Measurements from ENCODE around the gene PUSL1. TPM values are rescaled to one million over a fixed set of nuclear protein-coding genes. Genes with fewer than 3 reads are reported as not detected.
A peak's percentile ranks its signal among the peaks of the same experiment; 100 is the strongest.

The PUSL1 gene
- polyA plus RNA-seq, 1 experiment: 9.6 TPM

DNA sequence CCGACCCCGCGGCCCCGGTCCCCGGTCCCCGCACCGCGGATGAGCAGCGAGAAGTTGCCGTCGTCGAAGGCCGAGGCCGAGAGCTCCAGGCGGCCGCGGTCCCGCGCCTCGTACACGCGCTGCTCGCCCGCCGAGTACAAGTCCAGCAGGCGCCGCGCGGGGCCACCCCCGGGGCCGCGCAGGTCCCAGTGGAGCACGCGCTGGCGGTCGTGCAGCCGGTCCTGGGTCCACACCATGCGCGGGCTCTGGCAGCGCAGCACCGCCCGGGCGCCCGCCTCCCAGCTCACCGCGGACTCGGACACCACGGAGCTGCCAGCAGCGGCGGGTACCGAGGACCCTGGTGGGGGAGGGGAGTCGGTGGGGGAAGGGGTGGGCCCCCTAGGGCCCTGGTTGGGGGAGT lies 47.0 kb downstream of the PUSL1 start:
- CTCF ChIA-PET: no interaction called here

DNA sequence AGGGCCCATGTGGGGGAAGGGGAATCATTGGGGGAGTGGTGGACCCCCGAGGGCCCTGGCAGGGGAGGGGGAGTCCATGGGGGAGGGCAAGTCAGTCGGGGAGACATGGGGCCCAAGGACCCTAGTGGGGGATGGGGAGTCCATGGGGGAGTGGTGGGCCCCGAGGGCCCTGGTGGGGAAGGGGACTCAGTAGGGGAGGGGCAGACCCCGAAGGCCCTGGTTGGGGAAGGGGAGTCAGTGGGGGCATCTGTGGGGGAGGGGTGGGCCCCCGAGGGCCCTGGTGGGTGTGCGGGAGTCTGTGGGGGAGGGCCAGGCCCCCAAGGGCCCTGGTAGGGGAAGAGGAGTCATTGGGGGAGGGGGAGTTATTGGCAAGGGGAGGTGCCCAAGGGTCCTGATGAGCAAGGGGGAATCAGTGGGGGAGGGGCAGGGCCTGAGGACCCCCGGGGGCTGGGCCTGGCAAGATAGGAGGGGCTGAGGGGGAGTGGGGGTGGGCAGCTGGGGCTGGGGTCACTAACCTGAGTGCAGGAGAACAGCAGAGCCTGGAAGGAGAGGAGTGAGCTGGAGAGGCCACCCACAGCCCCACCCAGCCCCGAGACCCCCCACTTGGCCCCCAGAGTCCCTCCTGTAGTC lies 47.9 kb downstream of the PUSL1 start:
- Histone ChIP-seq H3K27me3 (ENCODE audit: control insufficient read depth, insufficient read depth, low read length) (no peaks in the 10 kb centered on the region), H3K27ac (ENCODE audit: low read depth, low read length) (no peak overlapping the region), H3K9me3 (ENCODE audit: control insufficient read depth, insufficient read depth, low read length) (no peaks in the 10 kb centered on the region; the same call in 1 of the 2 replicates), H3K4me3 (ENCODE audit: low read depth, low read length) (peak overlapping the region; percentile 84)
- TF ChIP-seq, protein P1, sequence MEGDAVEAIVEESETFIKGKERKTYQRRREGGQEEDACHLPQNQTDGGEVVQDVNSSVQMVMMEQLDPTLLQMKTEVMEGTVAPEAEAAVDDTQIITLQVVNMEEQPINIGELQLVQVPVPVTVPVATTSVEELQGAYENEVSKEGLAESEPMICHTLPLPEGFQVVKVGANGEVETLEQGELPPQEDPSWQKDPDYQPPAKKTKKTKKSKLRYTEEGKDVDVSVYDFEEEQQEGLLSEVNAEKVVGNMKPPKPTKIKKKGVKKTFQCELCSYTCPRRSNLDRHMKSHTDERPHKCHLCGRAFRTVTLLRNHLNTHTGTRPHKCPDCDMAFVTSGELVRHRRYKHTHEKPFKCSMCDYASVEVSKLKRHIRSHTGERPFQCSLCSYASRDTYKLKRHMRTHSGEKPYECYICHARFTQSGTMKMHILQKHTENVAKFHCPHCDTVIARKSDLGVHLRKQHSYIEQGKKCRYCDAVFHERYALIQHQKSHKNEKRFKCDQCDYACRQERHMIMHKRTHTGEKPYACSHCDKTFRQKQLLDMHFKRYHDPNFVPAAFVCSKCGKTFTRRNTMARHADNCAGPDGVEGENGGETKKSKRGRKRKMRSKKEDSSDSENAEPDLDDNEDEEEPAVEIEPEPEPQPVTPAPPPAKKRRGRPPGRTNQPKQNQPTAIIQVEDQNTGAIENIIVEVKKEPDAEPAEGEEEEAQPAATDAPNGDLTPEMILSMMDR (IDR thresholded peaks at IDR 0.05; ENCODE audit: low read depth, low read length): no peak
- POLR2A ChIA-PET: no interaction called here
- CTCF ChIA-PET: no interaction called here
- no peak for DNase-seq (ENCODE audit: low read depth, low spot score)

More for the DNA sequence above, 47.0 kb downstream of the PUSL1 start:
- DNase-seq (ENCODE audit: low read depth, low spot score): no peak
- no peaks in the 10 kb centered on the region for H3K27me3 ChIP-seq (ENCODE audit: control insufficient read depth, insufficient read depth, low read length)
- TF ChIP-seq, protein P1 (IDR thresholded peaks at IDR 0.05; ENCODE audit: low read depth, low read length): no peak
- H3K27ac ChIP-seq (ENCODE audit: low read depth, low read length): no peak overlapping the region
- POLR2A ChIA-PET: interaction anchor here (0.5 kb wide), 1 partner anchor 511 kb away, joined by 3 read pairs; no protein-coding TSS in a partner anchor
- H3K9me3 ChIP-seq (ENCODE audit: control insufficient read depth, insufficient read depth, low read length): no peaks in the 10 kb centered on the region; the same call in 1 of the 2 replicates
- peak overlapping the region; percentile 84 for H3K4me3 ChIP-seq (ENCODE audit: low read depth, low read length)

DNA sequence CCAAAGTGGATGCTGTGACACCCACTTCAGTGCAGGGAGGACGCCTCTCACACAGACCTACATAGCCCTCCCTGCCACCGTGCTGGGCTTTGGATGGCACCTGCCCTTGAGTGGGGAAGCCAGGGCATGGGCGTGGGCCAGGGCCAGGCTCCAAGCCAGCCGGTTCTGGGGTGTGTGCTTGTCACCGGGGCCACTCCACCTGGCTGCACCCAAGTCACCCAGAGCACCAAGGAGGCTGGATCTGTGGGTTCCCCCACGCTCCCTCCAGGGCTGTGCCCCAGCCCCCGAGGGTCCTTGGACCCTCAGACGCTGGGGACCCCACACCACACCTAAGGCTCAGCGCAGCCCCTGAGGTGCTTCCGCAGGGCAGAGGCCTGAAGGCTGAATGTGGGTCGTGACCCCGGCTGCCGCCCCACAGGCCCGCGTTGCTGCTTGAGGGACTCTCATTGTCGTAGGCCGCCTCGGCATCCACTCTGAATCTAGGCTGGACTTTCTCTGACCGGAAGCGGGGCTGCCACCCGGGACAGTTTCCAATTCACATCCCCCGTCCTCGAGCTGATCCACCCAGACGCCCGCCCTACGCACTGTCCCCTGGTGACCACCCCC lies 48.5 kb downstream of the PUSL1 start:
- Histone ChIP-seq H3K27me3 (ENCODE audit: control insufficient read depth, insufficient read depth, low read length) (no peaks in the 10 kb centered on the region), H3K4me3 (ENCODE audit: low read depth, low read length) (peak overlapping the region; percentile 84), H3K9me3 (ENCODE audit: control insufficient read depth, insufficient read depth, low read length) (no peaks in the 10 kb centered on the region; the same call in 1 of the 2 replicates), H3K27ac (ENCODE audit: low read depth, low read length) (peak overlapping the region; percentile 52)
- ChIA-PET CTCF (no interaction called here), POLR2A (interaction anchor here (0.9 to 2.4 kb wide), 3 partner anchors 9 to 18 kb away, joined by 3 to 16 read pairs (median 7); partner anchors contain the start of gene AURKAIP1)
- no peak for DNase-seq (ENCODE audit: low read depth, low spot score)
- TF ChIP-seq, protein P1 (IDR thresholded peaks at IDR 0.05; ENCODE audit: low read depth, low read length): no peak

DNA sequence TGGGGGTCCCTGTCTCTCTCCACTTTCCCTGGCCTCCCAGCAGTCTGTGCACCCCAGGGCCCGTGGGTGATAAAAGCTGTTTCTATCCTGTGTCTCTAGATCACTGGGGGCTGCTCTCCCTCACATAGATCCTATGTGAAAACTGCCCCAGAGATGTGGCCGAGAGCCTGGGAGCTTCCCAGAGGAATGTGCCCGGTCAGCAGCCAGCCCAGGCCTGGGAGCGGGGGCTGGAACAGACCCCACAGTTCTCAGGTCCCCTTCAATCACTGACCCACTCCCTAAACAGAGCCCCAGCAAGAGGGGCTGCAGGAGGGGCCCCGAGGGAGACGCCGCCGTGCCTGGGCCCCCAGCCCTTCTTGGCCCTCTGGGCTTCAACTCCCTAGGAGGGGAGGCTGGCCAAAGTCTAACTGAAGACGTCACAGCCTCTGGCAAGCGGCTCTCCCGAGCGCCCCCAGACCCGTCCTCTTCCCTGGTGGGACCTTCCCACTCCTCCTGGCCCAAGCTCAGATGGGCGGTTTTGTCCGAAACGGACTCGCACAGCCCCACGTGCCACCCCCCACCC lies 49.6 kb downstream of the PUSL1 start:
- Histone ChIP-seq H3K4me3 (ENCODE audit: low read depth, low read length) (peak overlapping the region; percentile 84), H3K27me3 (ENCODE audit: control insufficient read depth, insufficient read depth, low read length) (no peaks in the 10 kb centered on the region), H3K9me3 (ENCODE audit: control insufficient read depth, insufficient read depth, low read length) (no peaks in the 10 kb centered on the region; the same call in 1 of the 2 replicates), H3K27ac (ENCODE audit: low read depth, low read length) (peak overlapping the region; percentile 99)
- ChIA-PET POLR2A (interaction anchor here (0.9 to 2.4 kb wide), 3 partner anchors 10 to 17 kb away, joined by 3 to 16 read pairs (median 7); partner anchors contain the start of gene AURKAIP1), CTCF (no interaction called here)
- TF ChIP-seq, protein P1 (IDR thresholded peaks at IDR 0.05; ENCODE audit: low read depth, low read length): no peak
- no peak for DNase-seq (ENCODE audit: low read depth, low spot score)

Measured in AG04450 (cell line).